Heart right ventricle (tissue), 16 donors: ENCODE results near the gene ROR2. TPM values are rescaled to one million over a fixed set of nuclear protein-coding genes. Genes with fewer than 3 reads are reported as not detected.

Experiments used
- ATAC-seq, 8 donors: fragments of 200-7000 bp; cut with Tn5 transposase; one replicate each; pipeline ENCODE4 v1.9.1; 2020; ENCODE audit warnings: mild to moderate bottlenecking in 8 of 8, moderate library complexity in 8 of 8, moderate number of reproducible peaks in 1 of 8
- DNase-seq, 2 donors: peaks; one replicate each; pipeline ENCODE4 v3.0.0-alpha.2; 2020
- H3K27ac ChIP-seq, 10 donors: fragments of 200-600 bp; sonication (generic) in 2 of 10; one replicate each; pipeline versions ENCODE4 v1.5.0 to v1.8.0; 2020 to 2022; ENCODE audit warnings: mild to moderate bottlenecking in 3 of 10
- H3K27me3 ChIP-seq, 7 donors: fragments of 200-600 bp; one replicate each; pipeline ENCODE4 v1.8.0; 2021 to 2022; ENCODE audit warnings: mild to moderate bottlenecking in 2 of 7
- H3K36me3 ChIP-seq, 9 donors: fragments of 200-600 bp; sonication (generic) in 1 of 9; one replicate each; pipeline versions ENCODE4 v1.5.0 to v1.8.0; 2020 to 2022; ENCODE audit warnings: mild to moderate bottlenecking in 2 of 9
- H3K4me1 ChIP-seq, 9 donors: fragments of 200-600 bp; sonication (generic) in 1 of 9; one replicate each; pipeline versions ENCODE4 v1.5.0 to v1.8.0; 2020 to 2022; ENCODE audit warnings: mild to moderate bottlenecking in 4 of 9
- H3K4me3 ChIP-seq, 10 donors: fragments of 200-600 bp; sonication (generic) in 2 of 10; one replicate each; pipeline versions ENCODE4 v1.5.0 to v1.8.0; 2020 to 2022; ENCODE audit warnings: mild to moderate bottlenecking in 7 of 10, moderate library complexity in 2 of 10
- H3K9me3 ChIP-seq, 11 donors: fragments of 200-600 bp in 10 of 11; sonication (generic) in 2 of 11; one replicate each; pipeline versions ENCODE4 v1.5.0 to v1.8.0; 2013 to 2022; ENCODE audit warnings: mild to moderate bottlenecking in 2 of 11, control low read depth in 1 of 11, moderate library complexity in 1 of 11
- CTCF ChIP-seq, 9 donors: fragments of 200-600 bp; sonication (generic) in 2 of 9; IDR thresholded peaks; one replicate each; pipeline versions ENCODE4 v1.5.0 to v1.8.0; 2021 to 2022; ENCODE audit warnings: antibody characterized with exemption in 9 of 9, mild to moderate bottlenecking in 5 of 9, moderate library complexity in 1 of 9
- WGBS, 2 donors: extraction: QIAGEN DNeasy Blood & Tissue Kit; methylation state at CpG; one replicate each; pipeline ENCODE4 v1.1.7; 2013; ENCODE audit warnings: inconsistent platforms in 1 of 2; 5-methylcytosine and 5-hydroxymethylcytosine counted together
- intact Hi-C, 10 donors: fragments of 100-400 bp; cut with DNase I; formaldehyde crosslinking; loops; one replicate each; pipeline versions ENCODE4 v1.11.1 to v1.14.2; 2022
- polyA plus RNA-seq, 2 donors: library from polyadenylated mRNA; stranded (reverse); fragments of 200-250 nt; gene quantifications; one replicate each; pipeline ENCODE4 v1.2.3, GENCODE V29; 2013
- total RNA-seq, 10 donors: library from RNA; stranded (reverse); fragmentation: NEBNext Ultra II Directional in 3 of 10; extraction: Animal tissue kit (Norgen Biotek cat#: 25700) in 3 of 10; gene quantifications; one replicate each; pipeline versions ENCODE4 v1.2.1 to v1.2.4, GENCODE V29; 2021 to 2023
- donor health status: Arrhythmogenic right ventricular cardiomyopathy.
- donor health status: ischemic (EF 13 %, LVEDD 7.1; RV severe dilation, severe dysfunction).
- donor health status: healthy with polysubstance abuse.
- donor health status: DM: no; HTN: yes; CAD: no.
- donor health status: DM: no; HTN: no; CAD: no.
- donor health status: ischemic (EF 25% LVEDD 6.9; RV normal size, moderate dysfunction).
- donor health status: ischemic (EF 25% LVEDD 5.7; RV mildly dilated, moderate dysfunction).
- donor health status: healthy.
- donor health status: DM: yes; HTN: yes; CAD: no.
- donor health status: Ischemic cardiomyopathy.
- donor health status: ischemic (EF 35%, LVEDD 5.7; RV mildly dilated, moderate dysfunction).
- donor health status: nonischemic (EF 11% LVEDD 7.7; RV severe dilation, severe dysfunction).
- donor health status: DM: yes; HTN: yes; CAD: no.
- donor health status: PGD.
- donor health status: ischemic (EF 29% LVEDD 5.4; RV normal size, mild dysfunction).
- donor health status: nonischemic (EF 23%, LVEDD 6.1; RV moderate dilation, normal function).

ROR2 gene
- total and polyA plus RNA-seq, 12 donors, result 0.11 to 1.4 (median 0.47) TPM

- WGBS, 2 donors, result 83 to 84% methylated on average over 5 of the region's 5 CpGs
- Histone ChIP-seq H3K27me3 (no peaks in the 10 kb centered on the region), H3K9me3 (no peaks in the 10 kb centered on the region), H3K4me1 (no peaks in the 10 kb centered on the region), H3K4me3 (no peak overlapping the region), H3K27ac (no peak overlapping the region), H3K36me3 (no peaks in the 10 kb centered on the region)
- no peak for ATAC-seq
- DNase-seq, result no peak
- intact Hi-C loops, result no loop called here
- no peak for TF ChIP-seq CTCF (IDR thresholded peaks at IDR 0.05)
Observed at GRCh38 chr9:91856419-91856818, 93.6 kb downstream of the ROR2 start.

- no peak for TF ChIP-seq CTCF (IDR thresholded peaks at IDR 0.05)
- ATAC-seq, result no peak
- no peak for DNase-seq
- intact Hi-C loops, result no loop called here
- 78 to 82% methylated on average over 10 of the region's 10 CpGs for WGBS, 2 donors
- Histone ChIP-seq H3K4me3 (no peak overlapping the region), H3K4me1 (no peaks in the 10 kb centered on the region), H3K27ac (no peak overlapping the region), H3K9me3 (no peaks in the 10 kb centered on the region), H3K27me3 (no peaks in the 10 kb centered on the region), H3K36me3 (no peaks in the 10 kb centered on the region)
Observed at GRCh38 chr9:91855196-91855595, 94.8 kb downstream of the ROR2 start.

GRCh38 chr9:91852801-91853347 is 97.2 kb downstream of the ROR2 start:
- no peaks in the 10 kb centered on the region for H3K9me3 ChIP-seq
- no peaks in the 10 kb centered on the region for H3K27me3 ChIP-seq
- intact Hi-C loops, result no loop called here
- no peak overlapping the region for H3K4me3 ChIP-seq
- H3K4me1 ChIP-seq, result peaks cover 0 to 3% (median 0%) of the 10 kb centered on the region in 9 donors
- no peak for TF ChIP-seq CTCF (IDR thresholded peaks at IDR 0.05)
- no peaks in the 10 kb centered on the region for H3K36me3 ChIP-seq
- ATAC-seq (peak; percentile 52 to 92 (median 86)), DNase-seq (peak; percentile 34 to 41)
- WGBS, 2 donors, result 59 to 72% methylated on average over 18 of the region's 18 CpGs
- no peak overlapping the region for H3K27ac ChIP-seq

GRCh38 chr9:91849694-91850093 is 100.3 kb downstream of the ROR2 start:
- Histone ChIP-seq H3K9me3 (no peaks in the 10 kb centered on the region), H3K27me3 (no peaks in the 10 kb centered on the region), H3K27ac (no peak overlapping the region), H3K4me3 (no peak overlapping the region), H3K36me3 (no peaks in the 10 kb centered on the region), H3K4me1 (peaks cover 0 to 7% (median 0%) of the 10 kb centered on the region in 9 donors)
- DNase-seq (no peak), ATAC-seq (no peak)
- intact Hi-C loops, result loop anchor here in 1 of 10 donors (10.0 kb wide), 1 partner anchor 95 kb away; no protein-coding TSS in a partner anchor
- no peak for TF ChIP-seq CTCF (IDR thresholded peaks at IDR 0.05)
- 97% methylated on average over 3 of the region's 3 CpGs for WGBS, 2 donors
